Liver (tissue), 9 donors: ENCODE results near the gene HSD17B8. TPM values are rescaled to one million over a fixed set of nuclear protein-coding genes. Genes with fewer than 3 reads are reported as not detected.

Experiments
- DNase-seq: peaks from one replicate; pipeline ENCODE4 v3.0.0-alpha.2; 2017; ENCODE audit warnings: low spot score
- H3K27ac ChIP-seq, 2 donors: one replicate each; pipeline ENCODE4 v1.7.0; 2013; ENCODE audit warnings: inconsistent platforms in 2 of 2, low read length in 2 of 2, control low read depth in 1 of 2, low read depth in 1 of 2, mild to moderate bottlenecking in 1 of 2
- H3K27me3 ChIP-seq, 4 donors: one replicate each; pipeline versions ENCODE4 v1.6.1 to v1.7.0; 2013; ENCODE audit warnings: low read length in 3 of 4, inconsistent platforms in 1 of 4, mild to moderate bottlenecking in 1 of 4, moderate library complexity in 1 of 4; ENCODE audit not compliant: control insufficient read depth in 4 of 4, insufficient read depth in 4 of 4
- H3K36me3 ChIP-seq, 4 donors: one replicate each; pipeline versions ENCODE4 v1.6.1 to v1.7.0; 2013; ENCODE audit warnings: low read length in 3 of 4, mild to moderate bottlenecking in 3 of 4, low read depth in 1 of 4, moderate library complexity in 1 of 4; ENCODE audit not compliant: control insufficient read depth in 4 of 4, insufficient read depth in 3 of 4
- H3K4me1 ChIP-seq, 4 donors: one replicate each; pipeline versions ENCODE4 v1.6.1 to v1.7.0; 2013; ENCODE audit warnings: low read length in 3 of 4, mild to moderate bottlenecking in 3 of 4, moderate library complexity in 1 of 4; ENCODE audit not compliant: control insufficient read depth in 4 of 4, insufficient read depth in 4 of 4
- H3K4me3 ChIP-seq, 3 donors: one replicate each; pipeline versions ENCODE4 v1.6.1 to v1.7.0; 2013; ENCODE audit warnings: low read length in 3 of 3, control low read depth in 1 of 3, low read depth in 1 of 3, mild to moderate bottlenecking in 1 of 3
- H3K9ac ChIP-seq, 2 donors: one replicate each; pipeline ENCODE4 v1.7.0; 2013; ENCODE audit warnings: low read length in 2 of 2, mild to moderate bottlenecking in 2 of 2, moderate library complexity in 2 of 2, control low read depth in 1 of 2, low read depth in 1 of 2
- H3K9me3 ChIP-seq, 4 donors: one replicate each; pipeline versions ENCODE4 v1.6.1 to v1.7.0; 2013; ENCODE audit warnings: low read length in 3 of 4; ENCODE audit not compliant: control insufficient read depth in 4 of 4
- EGR1 ChIP-seq, 2 donors: IDR thresholded peaks; 2 replicates each; pipeline ENCODE4 v1.6.1; 2016 to 2018; ENCODE audit warnings: antibody characterized with exemption in 2 of 2, low read depth in 2 of 2
- FOXA1 ChIP-seq: IDR thresholded peaks from 2 replicates; pipeline ENCODE4 v1.6.1; 2016; ENCODE audit warnings: antibody characterized with exemption
- HNF4A ChIP-seq, 2 donors: conservative IDR thresholded peaks; 2 replicates each; pipeline ENCODE4 v1.6.1; 2016; ENCODE audit warnings: antibody characterized with exemption in 2 of 2, mild to moderate bottlenecking in 2 of 2
- HNF4G ChIP-seq: IDR thresholded peaks from 2 replicates; pipeline ENCODE4 v1.6.1; 2016; ENCODE audit warnings: antibody characterized with exemption
- RAD21 ChIP-seq, 2 donors: IDR thresholded peaks; 2 replicates each; pipeline ENCODE4 v1.6.1; 2016; ENCODE audit warnings: antibody characterized with exemption in 2 of 2, mild to moderate bottlenecking in 2 of 2
- SP1 ChIP-seq: IDR thresholded peaks from 2 replicates; pipeline ENCODE4 v1.6.1; 2018; ENCODE audit warnings: antibody characterized with exemption, mild to moderate bottlenecking
- TAF1 ChIP-seq: conservative IDR thresholded peaks from 2 replicates; pipeline ENCODE4 v1.6.1; 2016; ENCODE audit warnings: antibody characterized with exemption, mild to moderate bottlenecking
- WGBS: extraction: QIAGEN DNeasy Blood & Tissue Kit; methylation state at CpG from one replicate; pipeline ENCODE4 v1.1.7; 2013; 5-methylcytosine and 5-hydroxymethylcytosine counted together
- polyA plus RNA-seq, 2 donors: library from polyadenylated mRNA; stranded (reverse) in 1 of 2; unstranded in 1 of 2; fragments of 200-250 nt in 1 of 2; fragments of >200 nt in 1 of 2; fragmentation: Nextera tagmentation in 1 of 2; extraction: Ambion mirVana in 1 of 2; gene quantifications; one replicate each; pipeline versions ENCODE4 v1.2.1 to v1.2.3, GENCODE V29; 2013 to 2015
- total RNA-seq, 2 donors: library from RNA; depleted of rRNA; stranded (reverse); fragments of >200 nt; gene quantifications; one replicate each; pipeline ENCODE4 v1.2.3, GENCODE V29; 2014
- TF ChIP-seq, protein P1 (sequence below): fragments of 150-350 bp; IDR thresholded peaks from 2 replicates; pipeline ENCODE4 v1.5.1; 2017; ENCODE audit warnings: improper control_type of control experiment, low read depth, low read length; ENCODE audit not compliant: missing input control
- TF ChIP-seq, protein P2 (sequence below): IDR thresholded peaks from 2 replicates; pipeline ENCODE4 v1.6.1; 2016; ENCODE audit warnings: antibody characterized with exemption, mild to moderate bottlenecking
- donor health status: healthy.
- donor health status: healthy.
- donor health status: healthy.
- donor health status: healthy.
- donor health status: healthy.

Gene HSD17B8
- total and polyA plus RNA-seq, 4 donors: 24.5 to 52.3 (median 37.5) TPM

- Histone ChIP-seq H3K4me1 (no peaks in the 10 kb centered on the region), H3K36me3 (no peaks in the 10 kb centered on the region), H3K27ac (no peak overlapping the region), H3K27me3 (no peaks in the 10 kb centered on the region), H3K9me3 (no peaks in the 10 kb centered on the region), H3K4me3 (no peak overlapping the region), H3K9ac (no peak overlapping the region)
- TF ChIP-seq HNF4G: no peak
- no peak for TF ChIP-seq HNF4A (conservative IDR thresholded peaks at IDR 0.05)
- TF ChIP-seq, protein P1, sequence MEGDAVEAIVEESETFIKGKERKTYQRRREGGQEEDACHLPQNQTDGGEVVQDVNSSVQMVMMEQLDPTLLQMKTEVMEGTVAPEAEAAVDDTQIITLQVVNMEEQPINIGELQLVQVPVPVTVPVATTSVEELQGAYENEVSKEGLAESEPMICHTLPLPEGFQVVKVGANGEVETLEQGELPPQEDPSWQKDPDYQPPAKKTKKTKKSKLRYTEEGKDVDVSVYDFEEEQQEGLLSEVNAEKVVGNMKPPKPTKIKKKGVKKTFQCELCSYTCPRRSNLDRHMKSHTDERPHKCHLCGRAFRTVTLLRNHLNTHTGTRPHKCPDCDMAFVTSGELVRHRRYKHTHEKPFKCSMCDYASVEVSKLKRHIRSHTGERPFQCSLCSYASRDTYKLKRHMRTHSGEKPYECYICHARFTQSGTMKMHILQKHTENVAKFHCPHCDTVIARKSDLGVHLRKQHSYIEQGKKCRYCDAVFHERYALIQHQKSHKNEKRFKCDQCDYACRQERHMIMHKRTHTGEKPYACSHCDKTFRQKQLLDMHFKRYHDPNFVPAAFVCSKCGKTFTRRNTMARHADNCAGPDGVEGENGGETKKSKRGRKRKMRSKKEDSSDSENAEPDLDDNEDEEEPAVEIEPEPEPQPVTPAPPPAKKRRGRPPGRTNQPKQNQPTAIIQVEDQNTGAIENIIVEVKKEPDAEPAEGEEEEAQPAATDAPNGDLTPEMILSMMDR: no peak
- TF ChIP-seq, protein P2, sequence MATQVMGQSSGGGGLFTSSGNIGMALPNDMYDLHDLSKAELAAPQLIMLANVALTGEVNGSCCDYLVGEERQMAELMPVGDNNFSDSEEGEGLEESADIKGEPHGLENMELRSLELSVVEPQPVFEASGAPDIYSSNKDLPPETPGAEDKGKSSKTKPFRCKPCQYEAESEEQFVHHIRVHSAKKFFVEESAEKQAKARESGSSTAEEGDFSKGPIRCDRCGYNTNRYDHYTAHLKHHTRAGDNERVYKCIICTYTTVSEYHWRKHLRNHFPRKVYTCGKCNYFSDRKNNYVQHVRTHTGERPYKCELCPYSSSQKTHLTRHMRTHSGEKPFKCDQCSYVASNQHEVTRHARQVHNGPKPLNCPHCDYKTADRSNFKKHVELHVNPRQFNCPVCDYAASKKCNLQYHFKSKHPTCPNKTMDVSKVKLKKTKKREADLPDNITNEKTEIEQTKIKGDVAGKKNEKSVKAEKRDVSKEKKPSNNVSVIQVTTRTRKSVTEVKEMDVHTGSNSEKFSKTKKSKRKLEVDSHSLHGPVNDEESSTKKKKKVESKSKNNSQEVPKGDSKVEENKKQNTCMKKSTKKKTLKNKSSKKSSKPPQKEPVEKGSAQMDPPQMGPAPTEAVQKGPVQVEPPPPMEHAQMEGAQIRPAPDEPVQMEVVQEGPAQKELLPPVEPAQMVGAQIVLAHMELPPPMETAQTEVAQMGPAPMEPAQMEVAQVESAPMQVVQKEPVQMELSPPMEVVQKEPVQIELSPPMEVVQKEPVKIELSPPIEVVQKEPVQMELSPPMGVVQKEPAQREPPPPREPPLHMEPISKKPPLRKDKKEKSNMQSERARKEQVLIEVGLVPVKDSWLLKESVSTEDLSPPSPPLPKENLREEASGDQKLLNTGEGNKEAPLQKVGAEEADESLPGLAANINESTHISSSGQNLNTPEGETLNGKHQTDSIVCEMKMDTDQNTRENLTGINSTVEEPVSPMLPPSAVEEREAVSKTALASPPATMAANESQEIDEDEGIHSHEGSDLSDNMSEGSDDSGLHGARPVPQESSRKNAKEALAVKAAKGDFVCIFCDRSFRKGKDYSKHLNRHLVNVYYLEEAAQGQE: no peak
- no peak for TF ChIP-seq TAF1
- TF ChIP-seq EGR1 (IDR thresholded peaks at IDR 0.05; ENCODE audit: low read depth in 2 of 2): no peak
- TF ChIP-seq FOXA1: no peak
- WGBS: 64% methylated on average over 8 of the region's 8 CpGs
- no peak for DNase-seq
Observed at GRCh38 chr6:33171880-33172687, 32.4 kb upstream of the HSD17B8 start.

GRCh38 chr6:33172688-33173534, 31.5 kb upstream of the HSD17B8 start:
- H3K9ac ChIP-seq: no peak overlapping the region
- H3K4me3 ChIP-seq: no peak overlapping the region
- no peaks in the 10 kb centered on the region for H3K36me3 ChIP-seq
- no peaks in the 10 kb centered on the region for H3K4me1 ChIP-seq
- TF ChIP-seq, protein P2: no peak
- TF ChIP-seq FOXA1 (no peak), HNF4A (conservative IDR thresholded peaks at IDR 0.05) (no peak), SP1 (no peak), RAD21 (IDR thresholded peaks at IDR 0.05) (peak; percentile 77 to 82), TAF1 (no peak)
- TF ChIP-seq, protein P1: peak; percentile 52
- 58% methylated on average over 16 of the region's 16 CpGs for WGBS
- DNase-seq: no peak
- no peaks in the 10 kb centered on the region for H3K9me3 ChIP-seq
- no peaks in the 10 kb centered on the region for H3K27me3 ChIP-seq
- H3K27ac ChIP-seq: no peak overlapping the region
